Suprapubic skin (tissue), 4 donors: ENCODE measurements around the gene SLC2A1. TPM values are rescaled to one million over a fixed set of nuclear protein-coding genes. Genes with fewer than 3 reads are reported as not detected.

Source experiments
- DNase-seq, 2 donors: peaks; one replicate each; pipeline ENCODE4 v3.0.0-alpha.2; 2019; ENCODE audit warnings: low spot score in 2 of 2
- H3K27ac ChIP-seq: fragments of 200-600 bp; sonication (generic); one replicate; pipeline ENCODE4 v1.5.1; 2019
- H3K27me3 ChIP-seq: fragments of 200-600 bp; sonication (generic); one replicate; pipeline ENCODE4 v1.5.1; 2019
- H3K36me3 ChIP-seq: fragments of 200-600 bp; sonication (generic); one replicate; pipeline ENCODE4 v1.5.1; 2019
- H3K4me1 ChIP-seq: fragments of 200-600 bp; sonication (generic); one replicate; pipeline ENCODE4 v1.5.1; 2019
- H3K4me3 ChIP-seq: fragments of 200-600 bp; sonication (generic); one replicate; pipeline ENCODE4 v1.5.1; 2019; ENCODE audit warnings: mild to moderate bottlenecking
- H3K9me3 ChIP-seq: fragments of 200-600 bp; sonication (generic); one replicate; pipeline ENCODE4 v1.5.1; 2019
- EP300 ChIP-seq: sonication (generic); formaldehyde crosslinking; IDR thresholded peaks from one replicate; pipeline ENCODE4 v1.6.1; 2017; ENCODE audit warnings: antibody characterized with exemption
- POLR2A ChIP-seq, 2 donors: fragments of 450-650 bp; IDR thresholded peaks; one replicate each; pipeline ENCODE4 v1.6.1; 2017; ENCODE audit warnings: antibody characterized with exemption in 2 of 2, mild to moderate bottlenecking in 2 of 2, moderate library complexity in 2 of 2
- POLR2AphosphoS5 ChIP-seq, 3 donors: sonication (generic); formaldehyde crosslinking; IDR thresholded peaks; one replicate each; pipeline ENCODE4 v1.6.1; 2017; ENCODE audit warnings: antibody characterized with exemption in 3 of 3
- WGBS: methylation state at CpG from one replicate; pipeline ENCODE4 v1.1.5; 2018; 5-methylcytosine and 5-hydroxymethylcytosine counted together
- total RNA-seq, 4 donors: library from RNA; depleted of rRNA; stranded (reverse); fragments of >200 nt; gene quantifications; one replicate each; pipeline ENCODE4 v1.1.0, GENCODE V29; 2016
- TF ChIP-seq, protein P1 (sequence below), 2 donors: fragments of 200-600 bp in 1 of 2; fragments of 450-650 bp in 1 of 2; sonication (generic) in 1 of 2; IDR thresholded peaks; one replicate each; pipeline ENCODE4 v1.5.1; 2016 to 2019; ENCODE audit warnings: antibody characterized with exemption in 2 of 2, mild to moderate bottlenecking in 1 of 2, moderate library complexity in 1 of 2

Gene SLC2A1
- total RNA-seq, 4 donors from 2014 or later = 466 to 1,239 (median 686) TPM

DNA sequence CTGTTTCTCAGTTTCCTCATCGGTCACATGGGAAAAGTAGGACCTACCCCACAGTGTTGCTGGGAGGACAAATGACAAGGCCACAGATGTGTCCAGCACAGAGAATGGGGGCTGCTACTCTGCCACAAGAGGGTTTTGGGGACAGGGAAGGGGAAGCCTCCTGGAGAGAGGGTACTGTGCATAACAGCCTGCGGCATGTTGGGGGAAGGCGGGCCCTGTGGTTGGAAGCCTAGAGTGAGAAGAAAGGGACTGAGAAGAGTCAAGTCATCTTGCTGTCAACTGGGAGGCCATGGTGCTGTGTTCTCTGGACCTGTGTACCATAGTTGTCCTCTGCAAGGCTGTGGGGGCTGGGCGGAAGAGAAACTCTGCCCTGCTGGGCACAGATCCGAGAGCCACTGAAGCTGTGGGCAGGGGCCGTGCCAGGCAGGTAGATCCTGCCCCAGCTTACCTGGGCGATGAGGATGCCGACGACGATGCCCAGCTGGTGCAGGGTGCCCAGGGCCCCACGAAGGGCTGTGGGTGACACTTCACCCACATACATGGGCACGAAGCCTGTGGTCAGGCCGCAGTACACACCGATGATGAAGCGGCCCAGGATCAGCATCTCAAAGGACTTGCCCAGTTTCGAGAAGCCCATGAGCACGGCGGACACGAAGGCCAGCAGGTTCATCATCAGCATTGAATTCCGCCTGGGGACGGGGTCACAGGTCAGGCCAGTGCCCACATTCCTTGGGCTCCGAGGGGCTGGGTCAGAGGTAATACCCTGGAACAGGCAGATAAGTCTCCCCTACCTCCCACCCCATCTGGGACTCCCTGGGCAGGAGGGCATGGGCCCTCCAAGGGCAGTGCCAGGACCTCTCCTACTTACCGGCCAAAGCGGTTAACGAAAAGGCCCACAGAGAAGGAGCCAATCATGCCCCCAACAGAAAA, 28.2 kb downstream of the SLC2A1 start:
- Histone ChIP-seq H3K27ac (no peak overlapping the region), H3K36me3 (peaks cover 53% of the 10 kb centered on the region), H3K4me3 (no peak overlapping the region), H3K9me3 (no peaks in the 10 kb centered on the region), H3K27me3 (no peaks in the 10 kb centered on the region), H3K4me1 (peaks cover 48% of the 10 kb centered on the region)
- WGBS = 92% methylated on average over 11 of the region's 25 CpGs
- TF ChIP-seq POLR2AphosphoS5 (IDR thresholded peaks at IDR 0.05) (no peak), POLR2A (IDR thresholded peaks at IDR 0.05) (no peak), EP300 (no peak)
- TF ChIP-seq, protein P1, sequence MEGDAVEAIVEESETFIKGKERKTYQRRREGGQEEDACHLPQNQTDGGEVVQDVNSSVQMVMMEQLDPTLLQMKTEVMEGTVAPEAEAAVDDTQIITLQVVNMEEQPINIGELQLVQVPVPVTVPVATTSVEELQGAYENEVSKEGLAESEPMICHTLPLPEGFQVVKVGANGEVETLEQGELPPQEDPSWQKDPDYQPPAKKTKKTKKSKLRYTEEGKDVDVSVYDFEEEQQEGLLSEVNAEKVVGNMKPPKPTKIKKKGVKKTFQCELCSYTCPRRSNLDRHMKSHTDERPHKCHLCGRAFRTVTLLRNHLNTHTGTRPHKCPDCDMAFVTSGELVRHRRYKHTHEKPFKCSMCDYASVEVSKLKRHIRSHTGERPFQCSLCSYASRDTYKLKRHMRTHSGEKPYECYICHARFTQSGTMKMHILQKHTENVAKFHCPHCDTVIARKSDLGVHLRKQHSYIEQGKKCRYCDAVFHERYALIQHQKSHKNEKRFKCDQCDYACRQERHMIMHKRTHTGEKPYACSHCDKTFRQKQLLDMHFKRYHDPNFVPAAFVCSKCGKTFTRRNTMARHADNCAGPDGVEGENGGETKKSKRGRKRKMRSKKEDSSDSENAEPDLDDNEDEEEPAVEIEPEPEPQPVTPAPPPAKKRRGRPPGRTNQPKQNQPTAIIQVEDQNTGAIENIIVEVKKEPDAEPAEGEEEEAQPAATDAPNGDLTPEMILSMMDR (IDR thresholded peaks at IDR 0.05) = no peak
- DNase-seq = peak in 1 of 2 donors; percentile 62

DNA sequence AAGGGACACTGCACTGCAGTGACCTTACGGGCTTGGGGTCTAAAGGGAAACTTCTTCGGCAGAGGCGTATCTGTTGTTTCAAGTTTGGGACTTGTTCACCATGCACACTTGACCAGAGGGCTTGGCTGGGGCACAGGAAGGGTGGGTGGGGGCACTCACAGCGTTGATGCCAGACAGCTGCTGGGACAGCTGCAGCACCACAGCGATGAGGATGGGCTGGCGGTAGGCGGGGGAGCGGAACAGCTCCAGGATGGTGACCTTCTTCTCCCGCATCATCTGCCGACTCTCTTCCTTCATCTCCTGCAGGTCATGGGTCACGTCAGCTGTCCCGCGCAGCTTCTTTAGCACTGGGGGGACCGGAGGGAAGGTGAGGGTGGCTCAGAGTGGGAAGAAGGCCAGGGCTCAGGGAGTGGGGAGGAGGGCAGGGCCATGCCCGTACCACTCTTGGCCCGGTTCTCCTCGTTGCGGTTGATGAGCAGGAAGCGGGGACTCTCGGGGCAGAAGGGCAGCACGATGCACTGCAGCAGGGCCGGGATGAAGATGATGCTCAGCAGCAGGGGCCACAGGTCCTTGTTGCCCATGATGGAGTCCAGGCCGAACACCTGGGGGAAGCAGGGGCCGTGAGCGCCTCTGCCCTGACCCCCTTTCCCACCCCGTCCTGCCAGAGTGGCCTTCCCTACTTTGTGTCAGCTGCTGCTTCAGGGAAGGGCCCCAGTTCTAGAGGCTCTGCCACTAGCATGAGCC, 29.1 kb downstream of the SLC2A1 start:
- no peak overlapping the region for H3K4me3 ChIP-seq
- H3K9me3 ChIP-seq = no peaks in the 10 kb centered on the region
- H3K27ac ChIP-seq = no peak overlapping the region
- DNase-seq = peak; percentile 60 to 62
- H3K36me3 ChIP-seq = peaks cover 53% of the 10 kb centered on the region
- no peaks in the 10 kb centered on the region for H3K27me3 ChIP-seq
- peaks cover 49% of the 10 kb centered on the region for H3K4me1 ChIP-seq
- 79% methylated on average over 24 of the region's 26 CpGs for WGBS
- no peak for TF ChIP-seq POLR2A (IDR thresholded peaks at IDR 0.05)
- no peak for TF ChIP-seq EP300
- TF ChIP-seq POLR2AphosphoS5 (IDR thresholded peaks at IDR 0.05) = no peak
- TF ChIP-seq, protein P1 (IDR thresholded peaks at IDR 0.05) = no peak

DNA sequence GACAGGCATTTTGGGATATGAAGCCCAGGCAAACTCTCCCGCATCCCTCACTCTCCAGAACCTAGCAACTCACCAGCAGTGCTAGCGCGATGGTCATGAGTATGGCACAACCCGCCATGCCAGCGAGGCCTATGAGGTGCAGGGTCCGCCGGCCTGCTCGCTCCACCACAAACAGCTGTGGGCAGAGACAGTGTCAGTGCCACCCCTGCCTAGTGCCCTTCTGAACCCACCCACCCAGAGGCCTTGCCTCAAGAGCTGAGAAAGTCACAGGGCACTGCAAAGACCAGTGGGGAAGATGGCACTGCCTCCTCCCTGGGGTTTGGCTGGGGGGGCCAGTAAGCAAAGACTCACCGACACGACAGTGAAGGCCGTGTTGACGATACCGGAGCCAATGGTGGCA, 29.8 kb downstream of the SLC2A1 start:
- H3K4me3 ChIP-seq = no peak overlapping the region
- H3K4me1 ChIP-seq = peaks cover 44% of the 10 kb centered on the region
- 95% methylated on average over 9 of the region's 13 CpGs for WGBS
- H3K27ac ChIP-seq = no peak overlapping the region
- no peaks in the 10 kb centered on the region for H3K9me3 ChIP-seq
- H3K27me3 ChIP-seq = no peaks in the 10 kb centered on the region
- peak in 1 of 2 donors; percentile 52 for DNase-seq
- TF ChIP-seq POLR2AphosphoS5 (IDR thresholded peaks at IDR 0.05) = no peak
- TF ChIP-seq EP300 = no peak
- TF ChIP-seq, protein P1 (IDR thresholded peaks at IDR 0.05) = no peak
- TF ChIP-seq POLR2A (IDR thresholded peaks at IDR 0.05) = no peak
- H3K36me3 ChIP-seq = peaks cover 53% of the 10 kb centered on the region

DNA sequence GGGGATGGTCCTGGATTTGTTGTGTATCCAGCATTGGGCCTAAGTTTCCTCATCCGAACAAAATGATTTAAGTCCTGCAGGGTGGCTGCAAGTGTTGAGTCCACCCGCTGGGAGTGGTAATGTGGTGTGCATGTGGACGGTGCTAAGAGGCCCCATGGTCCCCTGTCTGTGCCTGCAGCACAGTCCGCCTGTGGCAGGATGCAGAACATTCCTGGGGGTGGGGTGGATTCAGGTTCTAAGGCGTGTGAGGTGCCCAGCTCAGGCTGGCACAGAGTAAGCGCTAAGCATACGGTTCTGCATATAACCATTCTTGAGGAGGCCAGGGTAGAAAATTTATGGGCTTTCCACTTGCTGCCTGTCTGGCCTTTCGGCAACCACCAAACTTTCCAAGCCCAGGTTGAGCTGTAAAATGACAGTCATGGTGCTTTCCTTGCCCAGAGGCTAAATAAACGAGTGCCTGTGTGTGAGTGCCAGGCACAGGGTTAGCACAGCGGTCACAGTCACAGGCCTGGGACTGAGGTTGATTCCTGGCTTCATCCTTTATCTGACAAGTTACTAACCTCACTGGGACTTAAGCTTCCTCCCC, 30.7 kb downstream of the SLC2A1 start:
- Histone ChIP-seq H3K36me3 (peaks cover 53% of the 10 kb centered on the region), H3K4me3 (no peak overlapping the region), H3K27ac (no peak overlapping the region), H3K9me3 (no peaks in the 10 kb centered on the region), H3K4me1 (peaks cover 44% of the 10 kb centered on the region), H3K27me3 (no peaks in the 10 kb centered on the region)
- DNase-seq = peak in 1 of 2 donors; percentile 40
- WGBS = 74% methylated on average over 8 of the region's 10 CpGs
- TF ChIP-seq, protein P1 (IDR thresholded peaks at IDR 0.05) = no peak
- TF ChIP-seq POLR2AphosphoS5 (IDR thresholded peaks at IDR 0.05) (no peak), EP300 (no peak), POLR2A (IDR thresholded peaks at IDR 0.05) (no peak)
